Stimulated activated naive CD4-positive, alpha-beta T cell (primary cell): ENCODE results near the gene ST6GALNAC3.
"Not testable (repeated sequence)": the region's sequence is repeated elsewhere in the genome, so short reads cannot be mapped to it uniquely, and the experiment has no call there.

ENCODE experiments used
- DNase-seq, 6 experiments: peaks; one replicate each; lab custom pipeline; 2025; lab: John Stamatoyannopoulos, UW

ST6GALNAC3 gene

GRCh38 chr1:76106719-76107235, 32.2 kb downstream of the ST6GALNAC3 start:
- no peak for DNase-seq

- no peak for DNase-seq
These were observed 34.9 kb downstream of the ST6GALNAC3 start for GRCh38 chr1:76109404-76109803.

GRCh38 chr1:76109901-76110560, 35.5 kb downstream of the ST6GALNAC3 start:
- no peak for DNase-seq

GRCh38 chr1:76110666-76111065, 36.1 kb downstream of the ST6GALNAC3 start:
- DNase-seq, result no peak

GRCh38 chr1:76112321-76112720, 37.8 kb downstream of the ST6GALNAC3 start:
- DNase-seq, result not testable (repeated sequence)

GRCh38 chr1:76113446-76113845, 38.9 kb downstream of the ST6GALNAC3 start:
- DNase-seq, result no peak

GRCh38 chr1:76115171-76115570, 40.6 kb downstream of the ST6GALNAC3 start:
- no peak for DNase-seq

GRCh38 chr1:76121850-76122249, 47.3 kb downstream of the ST6GALNAC3 start:
- no peak for DNase-seq

GRCh38 chr1:76122271-76122670, 47.7 kb downstream of the ST6GALNAC3 start:
- no peak for DNase-seq

- not testable (repeated sequence) for DNase-seq
These were observed 49.0 kb downstream of the ST6GALNAC3 start for GRCh38 chr1:76123411-76124064.

- no peak for DNase-seq
These were observed 49.6 kb downstream of the ST6GALNAC3 start for GRCh38 chr1:76124196-76124595.

- DNase-seq, result no peak
These were observed 51.1 kb downstream of the ST6GALNAC3 start for GRCh38 chr1:76125473-76126219.

GRCh38 chr1:76128096-76128495, 53.5 kb downstream of the ST6GALNAC3 start:
- no peak for DNase-seq

GRCh38 chr1:76129731-76130130, 55.2 kb downstream of the ST6GALNAC3 start:
- no peak for DNase-seq

GRCh38 chr1:76130992-76131391, 56.4 kb downstream of the ST6GALNAC3 start:
- no peak for DNase-seq

GRCh38 chr1:76133977-76134376, 59.4 kb downstream of the ST6GALNAC3 start:
- DNase-seq, result no peak

- no peak for DNase-seq
These were observed 61.3 kb downstream of the ST6GALNAC3 start for GRCh38 chr1:76135835-76136234.

GRCh38 chr1:76136894-76137293, 62.3 kb downstream of the ST6GALNAC3 start:
- DNase-seq, result no peak

- DNase-seq, result no peak
These were observed 63.2 kb downstream of the ST6GALNAC3 start for GRCh38 chr1:76137746-76138145.

GRCh38 chr1:76138217-76138616, 63.7 kb downstream of the ST6GALNAC3 start:
- no peak for DNase-seq

GRCh38 chr1:76140227-76140626, 65.7 kb downstream of the ST6GALNAC3 start:
- no peak for DNase-seq

GRCh38 chr1:76141929-76142328, 67.4 kb downstream of the ST6GALNAC3 start:
- no peak for DNase-seq
